ENCODE results near the gene CXCR5. TPM values are rescaled to one million over a fixed set of nuclear protein-coding genes. Genes with fewer than 3 reads are reported as not detected.

The CXCR5 gene
- total and polyA plus RNA-seq, 8 donors = 0.10 TPM; not detected in 7

- ATAC-seq = no peak
- intact Hi-C loops (cut with DNase I) = no loop called here
- H3K4me1 ChIP-seq = peaks cover 10 to 19% of the 10 kb centered on the region in 2 donors
- no peaks in the 10 kb centered on the region for H3K27me3 ChIP-seq
- DNase-seq = no peak
- peaks cover 0 to 97% of the 10 kb centered on the region in 2 donors for H3K36me3 ChIP-seq
- H3K27ac ChIP-seq = no peak overlapping the region
- TF ChIP-seq, protein P1, sequence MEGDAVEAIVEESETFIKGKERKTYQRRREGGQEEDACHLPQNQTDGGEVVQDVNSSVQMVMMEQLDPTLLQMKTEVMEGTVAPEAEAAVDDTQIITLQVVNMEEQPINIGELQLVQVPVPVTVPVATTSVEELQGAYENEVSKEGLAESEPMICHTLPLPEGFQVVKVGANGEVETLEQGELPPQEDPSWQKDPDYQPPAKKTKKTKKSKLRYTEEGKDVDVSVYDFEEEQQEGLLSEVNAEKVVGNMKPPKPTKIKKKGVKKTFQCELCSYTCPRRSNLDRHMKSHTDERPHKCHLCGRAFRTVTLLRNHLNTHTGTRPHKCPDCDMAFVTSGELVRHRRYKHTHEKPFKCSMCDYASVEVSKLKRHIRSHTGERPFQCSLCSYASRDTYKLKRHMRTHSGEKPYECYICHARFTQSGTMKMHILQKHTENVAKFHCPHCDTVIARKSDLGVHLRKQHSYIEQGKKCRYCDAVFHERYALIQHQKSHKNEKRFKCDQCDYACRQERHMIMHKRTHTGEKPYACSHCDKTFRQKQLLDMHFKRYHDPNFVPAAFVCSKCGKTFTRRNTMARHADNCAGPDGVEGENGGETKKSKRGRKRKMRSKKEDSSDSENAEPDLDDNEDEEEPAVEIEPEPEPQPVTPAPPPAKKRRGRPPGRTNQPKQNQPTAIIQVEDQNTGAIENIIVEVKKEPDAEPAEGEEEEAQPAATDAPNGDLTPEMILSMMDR (IDR thresholded peaks at IDR 0.05) = no peak
- no peak overlapping the region for H3K4me3 ChIP-seq
- H3K9me3 ChIP-seq = no peaks in the 10 kb centered on the region
Measured at GRCh38 chr11:118903204-118904015, 19.7 kb downstream of the CXCR5 start.

DNA sequence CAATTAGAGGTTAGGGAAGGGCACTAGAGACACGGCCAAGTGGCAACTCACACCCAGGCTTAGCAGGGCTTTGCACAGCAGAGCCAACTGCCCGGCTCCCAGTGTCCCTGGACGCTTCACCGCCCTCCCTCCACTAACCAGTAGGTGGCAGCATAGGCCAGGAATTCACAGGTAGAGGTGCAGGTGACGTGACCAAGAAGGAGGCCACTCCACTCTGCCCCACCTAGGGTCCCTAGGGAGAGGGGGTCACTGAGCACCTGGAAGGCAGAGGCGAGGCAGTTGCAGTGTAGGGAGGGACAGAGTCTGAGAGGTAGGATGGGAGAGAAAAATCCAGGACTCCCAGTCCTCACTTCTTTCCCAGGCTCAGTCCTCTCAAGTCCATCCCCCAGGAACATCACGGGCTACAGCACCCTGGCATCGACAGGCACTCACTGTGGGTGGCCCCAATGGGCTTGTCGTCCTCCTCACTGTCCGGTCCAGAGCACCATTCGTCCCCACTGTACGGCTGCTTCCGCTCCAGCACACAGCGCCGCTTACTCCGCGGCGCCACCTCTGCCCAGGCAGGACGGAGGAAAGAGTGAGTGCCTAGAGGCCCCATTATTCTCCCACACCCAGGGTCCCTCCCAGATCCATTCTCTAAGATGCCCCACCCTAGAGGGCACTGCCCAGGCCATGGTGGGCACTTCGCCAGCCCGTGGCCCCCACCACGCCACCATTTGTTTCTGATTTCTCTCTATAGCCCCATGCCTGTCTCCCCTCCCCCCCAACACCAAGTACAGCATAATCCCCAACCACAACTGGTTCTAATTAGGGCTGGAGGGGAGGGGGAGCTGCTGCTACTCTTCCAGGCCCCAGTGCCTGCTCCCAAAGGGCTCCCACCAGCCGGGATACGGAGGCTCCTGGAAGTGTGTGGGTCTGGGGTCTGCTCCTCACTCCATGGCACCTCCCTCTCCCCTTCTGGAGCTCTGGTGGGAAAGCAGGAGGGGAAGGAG is 23.7 kb downstream of the CXCR5 start:
- TF ChIP-seq, protein P1 (IDR thresholded peaks at IDR 0.05) = peak; percentile 86 to 96
- Histone ChIP-seq H3K4me3 (no peak overlapping the region), H3K9me3 (no peaks in the 10 kb centered on the region), H3K36me3 (peaks cover 0 to 57% of the 10 kb centered on the region in 2 donors), H3K27ac (peak overlapping the region; percentile 19 to 33), H3K4me1 (peaks cover 40 to 57% of the 10 kb centered on the region in 2 donors), H3K27me3 (peaks cover 0 to 11% of the 10 kb centered on the region in 2 donors)
- ATAC-seq (peak; percentile 57), DNase-seq (peak; percentile 75 to 90 (median 83))
- intact Hi-C loops (cut with DNase I) = no loop called here

DNA sequence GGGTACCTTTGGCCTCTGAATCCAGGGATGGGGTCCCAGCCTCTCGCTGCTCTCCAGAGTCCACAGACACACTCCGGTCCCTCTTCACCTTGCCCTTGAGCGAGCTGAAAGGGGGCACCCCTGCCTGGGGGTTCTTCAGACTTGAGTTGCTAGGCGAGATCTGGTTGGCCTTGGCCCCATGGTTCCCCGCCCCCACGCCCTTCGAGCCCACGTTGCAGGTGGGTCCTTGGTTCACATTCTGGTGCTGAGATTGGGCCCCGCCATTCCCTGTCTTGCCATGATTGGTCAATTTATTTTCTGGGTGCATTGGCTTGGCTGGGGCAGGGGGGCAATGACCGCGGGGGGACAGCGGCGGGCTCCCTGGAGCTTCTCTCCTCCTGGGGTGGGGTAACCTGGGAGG is 24.6 kb downstream of the CXCR5 start:
- TF ChIP-seq, protein P1 (IDR thresholded peaks at IDR 0.05) = no peak
- H3K27me3 ChIP-seq = peaks cover 0 to 11% of the 10 kb centered on the region in 2 donors
- H3K4me3 ChIP-seq = no peak overlapping the region
- ATAC-seq = no peak
- peaks cover 49 to 66% of the 10 kb centered on the region in 2 donors for H3K4me1 ChIP-seq
- no peaks in the 10 kb centered on the region for H3K9me3 ChIP-seq
- peaks cover 0 to 48% of the 10 kb centered on the region in 2 donors for H3K36me3 ChIP-seq
- DNase-seq = peak in 1 of 4 donors; percentile 29
- H3K27ac ChIP-seq = peak overlapping the region in 1 of 2 donors; percentile 95
- intact Hi-C loops (cut with DNase I) = no loop called here

DNA sequence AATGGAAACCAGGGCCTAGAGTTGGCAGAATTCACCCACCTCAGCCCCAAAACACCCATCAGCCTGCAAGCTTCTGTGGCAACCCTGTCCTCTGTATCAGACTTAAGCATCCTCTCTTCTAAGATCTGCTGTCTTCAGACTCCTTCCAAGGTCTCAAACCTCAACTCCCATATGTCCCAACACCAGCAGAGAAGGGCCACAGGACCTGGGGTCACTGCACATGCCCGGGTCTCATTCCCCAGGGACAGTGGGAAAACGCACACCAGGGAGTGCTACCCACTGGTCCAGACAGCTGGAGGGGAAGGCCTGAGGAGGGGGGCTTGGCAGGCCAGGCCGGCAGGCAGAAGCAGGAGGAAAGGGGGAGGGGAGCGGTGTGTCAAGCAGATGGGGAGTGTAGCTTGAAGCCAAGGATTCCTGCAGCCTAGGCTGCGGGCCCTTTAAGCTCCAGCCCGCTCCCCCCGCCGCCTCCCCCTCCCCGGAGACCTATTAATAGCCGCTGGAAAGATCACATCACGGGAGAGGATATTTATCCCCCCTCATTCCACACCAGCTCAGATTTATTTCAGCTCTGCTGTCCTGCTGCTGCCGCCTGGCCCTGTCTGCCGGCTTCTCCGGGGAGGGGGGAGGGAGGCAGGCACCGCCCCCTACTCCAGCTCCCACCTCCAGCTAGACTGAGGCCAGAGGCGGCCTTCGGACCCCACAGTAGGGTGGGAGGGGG is 25.4 kb downstream of the CXCR5 start:
- H3K9me3 ChIP-seq = no peaks in the 10 kb centered on the region
- H3K27me3 ChIP-seq = peaks cover 0 to 11% of the 10 kb centered on the region in 2 donors
- H3K4me3 ChIP-seq = peak overlapping the region; percentile 7 to 33
- intact Hi-C loops (cut with DNase I) = no loop called here
- peaks cover 57 to 74% of the 10 kb centered on the region in 2 donors for H3K4me1 ChIP-seq
- DNase-seq = peak; percentile 76 to 96 (median 86)
- H3K27ac ChIP-seq = peak overlapping the region; percentile 82 to 95
- ATAC-seq = peak; percentile 19
- H3K36me3 ChIP-seq = peaks cover 0 to 40% of the 10 kb centered on the region in 2 donors
- TF ChIP-seq, protein P1 (IDR thresholded peaks at IDR 0.05) = no peak
